NT2/D1 (cell line): ENCODE results near the gene ZNF446.
"Not testable (repeated sequence)": the region's sequence is repeated elsewhere in the genome, so short reads cannot be mapped to it uniquely, and the experiment has no call there.

Source experiments
- DNase-seq: peaks from one replicate; pipeline ENCODE4 v3.0.0-alpha.2; 2011; ENCODE audit warnings: low read depth, low spot score
- H3K27me3 ChIP-seq: 2 replicates; pipeline ENCODE4 v1.6.0; 2011; ENCODE audit warnings: mild to moderate bottlenecking; ENCODE audit not compliant: insufficient read length, insufficient read depth
- H3K36me3 ChIP-seq: 2 replicates; pipeline ENCODE4 v1.6.1; 2011; ENCODE audit warnings: mild to moderate bottlenecking, low read length, mixed read lengths; ENCODE audit not compliant: insufficient read depth, insufficient read length
- H3K4me1 ChIP-seq: 2 replicates; pipeline ENCODE4 v1.5.1; 2011; ENCODE audit not compliant: insufficient read depth, insufficient read length
- H3K4me3 ChIP-seq: 2 replicates; pipeline ENCODE4 v1.5.1; 2011; ENCODE audit warnings: low read depth; ENCODE audit not compliant: insufficient read length
- H3K9ac ChIP-seq: 2 replicates; pipeline ENCODE4 v1.6.0; 2011; ENCODE audit warnings: low read depth; ENCODE audit not compliant: insufficient read length
- H3K9me3 ChIP-seq: 2 replicates; pipeline ENCODE4 v1.5.1; 2011; ENCODE audit warnings: mild to moderate bottlenecking, low read length; ENCODE audit not compliant: insufficient read depth
- SUZ12 ChIP-seq: IDR thresholded peaks from 2 replicates; pipeline ENCODE4 v1.6.1; 2011; ENCODE audit not compliant: insufficient read length, insufficient read depth; ENCODE audit errors: extremely low read depth
- YY1 ChIP-seq: IDR thresholded peaks from 2 replicates; pipeline ENCODE4 v1.6.1; 2011; ENCODE audit not compliant: insufficient read length, insufficient read depth
- ZNF274 ChIP-seq: IDR thresholded peaks from 2 replicates; pipeline ENCODE4 v1.6.1; 2011; ENCODE audit warnings: mild to moderate bottlenecking, low read depth, low read length

ZNF446 gene

DNA sequence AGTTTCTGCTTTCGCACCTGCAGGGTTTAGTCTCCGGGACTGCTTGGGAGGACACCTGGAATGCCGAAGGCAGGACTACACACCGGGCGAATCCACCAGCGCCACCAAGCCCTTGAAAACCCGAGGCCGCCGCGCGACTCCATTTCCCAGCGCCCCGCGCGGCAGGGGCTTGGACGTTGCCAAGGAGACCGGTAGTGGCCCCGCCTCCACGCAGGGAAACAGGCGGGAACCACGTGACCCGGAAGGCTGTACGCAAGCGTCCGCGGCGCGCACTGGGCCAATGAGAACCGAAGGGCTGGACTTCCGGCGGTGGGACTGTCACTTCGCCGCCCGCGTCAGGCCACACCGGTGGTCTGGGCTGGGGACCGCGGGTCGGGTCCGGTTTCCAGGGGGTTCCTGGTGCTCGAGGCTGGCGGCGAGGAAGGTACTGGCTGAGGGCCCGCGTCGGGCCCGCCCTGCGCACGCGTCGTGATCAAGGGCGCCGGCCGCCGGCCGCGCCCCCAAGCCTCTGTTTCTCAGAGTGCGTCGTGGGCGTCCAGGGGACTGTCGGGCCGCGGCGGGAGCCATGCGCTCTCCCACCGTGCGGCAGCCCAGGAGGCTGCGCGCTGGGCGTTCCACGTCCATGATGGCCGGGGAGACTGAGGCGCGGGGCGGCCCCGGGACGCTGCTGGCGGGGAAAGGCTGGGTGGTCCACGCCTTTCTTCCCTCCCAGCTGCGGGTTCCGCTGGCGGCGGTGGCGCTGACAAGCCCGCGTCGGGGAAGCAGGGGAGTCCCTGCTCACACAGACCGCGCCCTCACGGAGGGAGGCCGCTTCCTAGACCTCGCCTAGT is 9.2 kb upstream of the ZNF446 start, which contains the start of gene ZNF324:
Gene ZNF324 (plus strand): TSS at position 321 of the 830 bp plus-strand sequence. CDS start 2,106 bp downstream, outside the sequence.
- TF ChIP-seq YY1 (no peak), ZNF274 (no peak), SUZ12 (no peak)
- Histone ChIP-seq H3K27me3 (peaks cover 13% of the 10 kb centered on the region), H3K4me1 (peaks cover 2% of the 10 kb centered on the region), H3K36me3 (peaks cover 15% of the 10 kb centered on the region), H3K4me3 (peak within 1 kb of the TSS; percentile 78), H3K9ac (peak within 1 kb of the TSS; percentile 81), H3K9me3 (no peaks in the 10 kb centered on the region)
- DNase-seq = peak; percentile 88

DNA sequence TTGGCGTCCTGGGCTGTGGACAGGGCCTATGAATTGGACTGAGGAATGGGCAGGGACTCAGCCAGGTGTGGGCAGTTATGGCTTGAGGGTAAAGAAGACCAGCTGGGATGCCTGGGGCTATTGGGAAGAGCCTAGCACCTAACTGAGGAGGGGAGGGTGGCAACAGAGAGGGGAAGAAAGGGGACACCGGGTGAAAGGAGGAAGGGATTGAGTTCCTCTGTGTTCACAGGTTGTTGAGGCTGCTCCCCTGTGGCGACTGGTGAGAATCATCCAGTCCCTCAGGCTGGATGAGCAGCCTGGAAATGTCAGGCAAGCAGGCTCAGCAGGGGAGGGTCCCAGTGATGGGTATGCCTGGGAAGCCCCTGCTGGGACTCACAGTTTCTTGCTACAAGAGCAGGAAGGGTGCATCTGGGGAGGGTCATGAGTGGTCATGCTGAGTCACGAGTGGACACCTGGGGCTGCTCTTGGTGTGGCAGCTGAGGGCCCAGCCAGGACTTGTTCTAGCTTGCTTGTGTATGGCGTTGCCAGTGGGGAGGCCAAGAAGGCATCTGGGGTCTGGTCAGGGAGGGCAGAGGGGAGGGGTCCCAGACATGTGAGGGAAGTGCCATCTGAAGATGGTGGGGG is 7.8 kb upstream of the ZNF446 start:
- H3K4me3 ChIP-seq = no peak overlapping the region
- no peak overlapping the region for H3K9ac ChIP-seq
- no peak for DNase-seq

DNA sequence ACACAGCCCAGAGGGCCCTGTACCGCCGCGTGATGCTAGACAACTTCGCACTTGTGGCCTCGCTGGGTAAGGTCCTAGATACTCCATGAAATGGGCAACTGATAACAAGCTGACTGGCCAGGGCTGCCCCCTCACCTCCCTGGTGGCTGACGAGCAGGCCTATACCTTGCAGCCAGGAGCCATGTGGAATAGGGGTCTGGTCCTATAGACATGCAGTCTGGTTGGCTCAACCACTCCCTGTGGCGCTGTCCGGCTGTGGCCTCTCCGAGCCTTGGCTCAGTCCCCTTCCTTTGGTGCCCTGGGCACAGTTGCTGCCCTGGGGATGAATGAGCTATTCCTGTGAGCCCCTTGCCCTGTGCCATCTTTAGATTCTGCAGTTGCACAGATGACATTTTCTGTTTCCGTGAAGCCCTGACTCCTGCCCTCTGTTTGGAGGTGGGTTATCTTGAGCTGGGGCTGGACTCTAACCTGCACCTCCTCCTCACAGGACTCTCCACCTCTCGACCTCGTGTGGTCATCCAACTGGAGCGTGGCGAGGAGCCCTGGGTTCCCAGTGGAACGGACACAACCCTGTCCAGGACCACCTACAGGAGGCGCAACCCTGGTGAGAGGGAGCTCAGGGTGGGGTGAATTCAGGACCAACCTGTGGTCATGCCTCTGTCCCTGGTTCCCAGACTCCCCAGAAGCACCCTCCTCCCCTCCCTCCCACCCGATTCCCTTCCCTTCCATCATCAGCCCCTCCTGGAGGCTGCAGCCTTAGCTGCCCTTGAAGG is 6.7 kb upstream of the ZNF446 start:
- DNase-seq = no peak
- peaks cover 34% of the 10 kb centered on the region for H3K36me3 ChIP-seq
- TF ChIP-seq ZNF274 (no peak), YY1 (no peak), SUZ12 (no peak)

More for the DNA sequence above, 7.8 kb upstream of the ZNF446 start:
- H3K27me3 ChIP-seq = peaks cover 13% of the 10 kb centered on the region
- H3K9me3 ChIP-seq = no peaks in the 10 kb centered on the region
- TF ChIP-seq SUZ12 (no peak), YY1 (no peak), ZNF274 (no peak)
- peaks cover 28% of the 10 kb centered on the region for H3K36me3 ChIP-seq
- peaks cover 2% of the 10 kb centered on the region for H3K4me1 ChIP-seq

DNA sequence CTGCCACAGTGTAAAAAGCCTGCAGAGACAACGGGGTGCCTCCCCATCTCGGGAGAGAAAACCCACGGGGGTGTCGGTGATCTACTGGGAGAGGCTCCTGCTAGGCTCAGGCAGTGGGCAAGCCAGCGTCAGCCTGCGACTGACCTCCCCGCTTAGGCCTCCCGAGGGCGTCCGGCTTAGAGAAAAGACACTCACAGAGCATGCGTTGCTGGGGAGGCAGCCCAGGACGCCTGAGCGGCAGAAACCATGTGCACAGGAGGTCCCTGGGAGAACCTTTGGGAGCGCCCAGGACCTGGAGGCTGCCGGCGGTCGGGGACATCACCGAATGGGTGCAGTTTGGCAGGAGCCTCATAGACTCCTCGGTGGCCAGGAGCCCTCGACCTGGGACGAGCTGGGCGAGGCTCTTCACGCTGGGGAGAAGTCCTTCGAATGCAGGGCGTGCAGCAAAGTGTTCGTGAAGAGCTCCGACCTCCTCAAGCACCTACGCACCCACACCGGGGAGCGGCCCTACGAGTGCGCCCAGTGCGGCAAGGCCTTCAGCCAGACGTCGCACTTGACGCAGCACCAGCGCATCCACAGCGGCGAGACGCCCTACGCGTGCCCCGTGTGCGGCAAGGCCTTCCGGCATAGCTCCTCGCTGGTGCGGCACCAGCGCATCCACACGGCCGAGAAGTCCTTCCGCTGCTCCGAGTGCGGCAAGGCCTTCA is 5.2 kb upstream of the ZNF446 start:
- H3K27me3 ChIP-seq, H3K4me1 ChIP-seq, H3K4me3 ChIP-seq, H3K9me3 ChIP-seq, DNase-seq, H3K9ac ChIP-seq: not testable (repeated sequence)
- peaks cover 34% of the 10 kb centered on the region for H3K36me3 ChIP-seq

More for the DNA sequence above, 6.7 kb upstream of the ZNF446 start:
- H3K27me3 ChIP-seq = peaks cover 13% of the 10 kb centered on the region
- H3K9me3 ChIP-seq = no peaks in the 10 kb centered on the region
- H3K4me1 ChIP-seq = peaks cover 2% of the 10 kb centered on the region
- H3K9ac ChIP-seq = no peak overlapping the region
- no peak overlapping the region for H3K4me3 ChIP-seq

DNA sequence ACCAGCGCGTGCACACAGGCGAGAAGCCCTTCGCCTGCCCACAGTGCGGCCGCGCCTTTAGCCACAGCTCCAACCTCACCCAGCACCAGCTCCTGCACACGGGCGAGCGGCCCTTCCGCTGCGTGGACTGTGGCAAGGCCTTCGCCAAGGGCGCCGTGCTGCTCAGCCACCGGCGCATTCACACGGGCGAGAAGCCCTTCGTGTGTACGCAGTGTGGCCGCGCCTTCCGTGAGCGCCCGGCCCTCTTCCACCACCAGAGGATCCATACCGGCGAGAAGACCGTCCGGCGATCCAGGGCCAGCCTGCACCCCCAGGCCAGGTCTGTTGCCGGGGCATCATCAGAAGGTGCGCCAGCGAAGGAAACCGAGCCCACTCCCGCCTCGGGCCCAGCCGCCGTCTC is 4.4 kb upstream of the ZNF446 start:
- TF ChIP-seq SUZ12 = no peak
- no peak for TF ChIP-seq YY1
- no peak for TF ChIP-seq ZNF274
- peaks cover 34% of the 10 kb centered on the region for H3K36me3 ChIP-seq
- peaks cover 3% of the 10 kb centered on the region for H3K4me1 ChIP-seq
- H3K9ac ChIP-seq = no peak overlapping the region
- DNase-seq = no peak
- no peaks in the 10 kb centered on the region for H3K9me3 ChIP-seq
- H3K4me3 ChIP-seq = no peak overlapping the region
- no peaks in the 10 kb centered on the region for H3K27me3 ChIP-seq

DNA sequence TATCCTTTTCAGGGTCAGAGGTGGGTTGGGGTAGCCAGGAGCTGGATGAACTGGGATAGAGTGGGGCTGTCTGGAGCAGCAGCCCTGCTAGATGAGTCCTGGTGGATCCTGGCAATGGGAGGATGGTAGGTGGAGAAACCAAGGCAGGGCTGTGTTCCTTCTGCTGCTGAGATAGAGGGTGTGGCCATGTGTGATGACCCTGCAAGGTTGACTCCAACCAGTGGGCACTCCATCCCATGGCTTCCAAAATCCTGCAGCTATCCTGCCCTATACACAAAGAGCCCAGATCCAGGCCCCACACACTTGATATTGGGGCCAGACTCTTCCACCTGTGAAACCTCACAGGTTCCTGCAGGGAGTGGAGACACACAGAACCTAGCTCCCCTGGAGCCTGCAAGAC is 2.4 kb upstream of the ZNF446 start:
- no peak for DNase-seq
- Histone ChIP-seq H3K27me3 (no peaks in the 10 kb centered on the region), H3K4me3 (no peak overlapping the region), H3K36me3 (peaks cover 40% of the 10 kb centered on the region), H3K4me1 (peaks cover 9% of the 10 kb centered on the region), H3K9me3 (no peaks in the 10 kb centered on the region), H3K9ac (no peak overlapping the region)
- no peak for TF ChIP-seq ZNF274
- no peak for TF ChIP-seq YY1
- TF ChIP-seq SUZ12 = no peak
